SK-N-SH treated with all-trans-retinoic acid at 6 μM for 48 hours (cell line): Measurements from ENCODE around the gene TMEM39A.
A peak's percentile ranks its signal among the peaks of the same experiment; 100 is the strongest.

Experiments used
- ATAC-seq: fragments of 200-7000 bp; cut with Tn5 transposase; 3 replicates; pipeline ENCODE4 v1.9.1; 2020; ENCODE audit warnings: mild to moderate bottlenecking, moderate library complexity
- ARNTL ChIP-seq: fragments of 450-650 bp; formaldehyde crosslinking; IDR thresholded peaks from 2 replicates; pipeline ENCODE4 v1.5.0; 2020; ENCODE audit warnings: low read depth, mild to moderate bottlenecking, moderate library complexity, borderline replicate concordance
- BACH2 ChIP-seq: fragments of 250-450 bp; sonication (Bioruptor Pico); IDR thresholded peaks from 2 replicates; pipeline ENCODE4 v1.9.0; 2021; ENCODE audit warnings: mild to moderate bottlenecking, borderline replicate concordance
- CREB5 ChIP-seq: fragments of 250-450 bp; sonication (Bioruptor Pico); IDR thresholded peaks from 2 replicates; pipeline ENCODE4 v1.5.1; 2020; ENCODE audit warnings: low read depth, mild to moderate bottlenecking, moderate library complexity
- CSDC2 ChIP-seq: fragments of 250-450 bp; sonication (Bioruptor Pico); IDR thresholded peaks from 2 replicates; pipeline ENCODE4 v1.5.0; 2020; ENCODE audit warnings: mild to moderate bottlenecking, moderate library complexity
- ESRRG ChIP-seq: fragments of 250-450 bp; sonication (Bioruptor Pico); IDR thresholded peaks from 2 replicates; pipeline ENCODE4 v1.6.1; 2021; ENCODE audit warnings: mild to moderate bottlenecking
- GLIS3 ChIP-seq: fragments of 250-450 bp; sonication (Bioruptor Pico); IDR thresholded peaks from 2 replicates; pipeline ENCODE4 v1.5.0; 2020; ENCODE audit warnings: mild to moderate bottlenecking, moderate library complexity
- ISL1 ChIP-seq: fragments of 250-450 bp; sonication (Bioruptor Pico); IDR thresholded peaks from 2 replicates; pipeline ENCODE4 v2.1.2; 2022; ENCODE audit warnings: mild to moderate bottlenecking, moderate library complexity
- OSR1 ChIP-seq: fragments of 250-450 bp; sonication (Bioruptor Pico); IDR thresholded peaks from 2 replicates; pipeline ENCODE4 v1.8.0; 2022; ENCODE audit warnings: moderate library complexity, mild to moderate bottlenecking, inconsistent platforms
- PPARA ChIP-seq: fragments of 250-450 bp; sonication (Bioruptor Pico); IDR thresholded peaks from 2 replicates; pipeline ENCODE4 v1.5.0; 2020; ENCODE audit warnings: mild to moderate bottlenecking, borderline replicate concordance
- RARB ChIP-seq: fragments of 250-450 bp; sonication (Bioruptor Pico); IDR thresholded peaks from 2 replicates; pipeline ENCODE4 v1.8.0; 2021; ENCODE audit warnings: mild to moderate bottlenecking, moderate library complexity
- SNAI2 ChIP-seq: fragments of 250-450 bp; sonication (Bioruptor Pico); IDR thresholded peaks from 2 replicates; pipeline ENCODE4 v1.5.0; 2020; ENCODE audit warnings: mild to moderate bottlenecking, moderate library complexity
- TCF4 ChIP-seq: fragments of 250-450 bp; sonication (Bioruptor Pico); IDR thresholded peaks from 2 replicates; pipeline ENCODE4 v1.8.0; 2021; ENCODE audit warnings: mild to moderate bottlenecking, moderate library complexity, borderline replicate concordance
- TOX ChIP-seq: fragments of 250-450 bp; sonication (Bioruptor Pico); IDR thresholded peaks from 2 replicates; pipeline ENCODE4 v1.8.0; 2021; ENCODE audit warnings: mild to moderate bottlenecking, moderate library complexity, borderline replicate concordance
- ZC3H10 ChIP-seq: fragments of 250-450 bp; sonication (Bioruptor Pico); IDR thresholded peaks from 2 replicates; pipeline ENCODE4 v1.5.1; 2021; ENCODE audit warnings: mild to moderate bottlenecking, moderate library complexity
- ZFP3 ChIP-seq: fragments of 250-450 bp; sonication (Bioruptor Pico); IDR thresholded peaks from 2 replicates; pipeline ENCODE4 v1.5.0; 2020; ENCODE audit warnings: mild to moderate bottlenecking, moderate library complexity
- ZFP30 ChIP-seq: fragments of 450-650 bp; formaldehyde crosslinking; IDR thresholded peaks from 2 replicates; pipeline ENCODE4 v1.5.0; 2022; ENCODE audit warnings: mild to moderate bottlenecking, moderate library complexity
- ZNF565 ChIP-seq: fragments of 450-650 bp; formaldehyde crosslinking; conservative IDR thresholded peaks from 2 replicates; pipeline ENCODE4 v1.5.0; 2020; ENCODE audit warnings: low read depth, mild to moderate bottlenecking, moderate library complexity
- ZNF70 ChIP-seq: fragments of 450-650 bp; formaldehyde crosslinking; IDR thresholded peaks from 2 replicates; pipeline ENCODE4 v1.5.0; 2020; ENCODE audit warnings: mild to moderate bottlenecking, moderate library complexity
- ZNF8 ChIP-seq: fragments of 450-650 bp; formaldehyde crosslinking; IDR thresholded peaks from 2 replicates; pipeline ENCODE4 v1.5.0; 2020; ENCODE audit warnings: mild to moderate bottlenecking, moderate library complexity
- TF ChIP-seq, protein P1 (sequence below): fragments of 250-450 bp; sonication (Bioruptor Pico); IDR thresholded peaks from 2 replicates; pipeline ENCODE4 v1.8.0; 2021; ENCODE audit warnings: low read depth, mild to moderate bottlenecking, moderate library complexity, borderline replicate concordance
- TF ChIP-seq, protein P2 (sequence below): fragments of 250-450 bp; sonication (Bioruptor Pico); IDR thresholded peaks from 2 replicates; pipeline ENCODE4 v1.8.0; 2020; ENCODE audit warnings: mild to moderate bottlenecking, moderate library complexity, borderline replicate concordance
- TF ChIP-seq, protein P3 (sequence below): fragments of 250-450 bp; sonication (Bioruptor Pico); IDR thresholded peaks from 2 replicates; pipeline ENCODE4 v1.5.1; 2021; ENCODE audit warnings: mild to moderate bottlenecking, moderate library complexity

Gene TMEM39A

GRCh38 chr3:119396870-119397269 is 66.5 kb downstream of the TMEM39A start:
- no peak for ATAC-seq
- TF ChIP-seq ZNF8 (CRISPR knock-in tag) (no peak), GLIS3 (CRISPR knock-in tag) (no peak), TOX (CRISPR knock-in tag) (no peak), OSR1 (CRISPR knock-in tag) (no peak), ARNTL (CRISPR knock-in tag) (no peak)
- TF ChIP-seq, all 23 proteins: peak for 0

DNA sequence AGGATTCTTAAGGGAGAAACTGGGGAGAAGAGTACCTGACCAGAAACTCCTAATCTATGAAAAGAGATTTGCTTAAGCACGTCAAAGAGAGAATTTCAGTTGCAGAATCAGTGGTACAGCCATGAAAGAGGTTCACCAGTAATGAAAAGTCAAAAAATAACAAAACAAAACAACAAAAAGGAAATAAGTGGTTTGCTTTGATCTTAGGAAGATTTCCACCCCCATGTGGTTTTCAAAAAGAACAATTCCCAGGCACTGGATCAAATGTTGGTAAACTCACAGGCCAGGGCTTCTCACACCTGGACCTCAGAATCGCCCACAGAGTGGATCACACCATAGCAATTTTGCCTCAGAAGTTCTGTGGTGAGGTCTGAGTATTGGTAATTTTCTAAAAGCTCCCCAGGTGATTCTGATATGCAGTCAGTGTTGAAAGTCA is 67.5 kb downstream of the TMEM39A start:
- ATAC-seq = no peak
- TF ChIP-seq TCF4 (CRISPR knock-in tag) (no peak), RARB (CRISPR knock-in tag) (no peak), PPARA (CRISPR knock-in tag) (no peak), ISL1 (CRISPR knock-in tag) (no peak), ZNF565 (CRISPR knock-in tag) (no peak), ZNF8 (CRISPR knock-in tag) (no peak), ESRRG (CRISPR knock-in tag) (no peak), ZFP3 (CRISPR knock-in tag) (no peak), CREB5 (CRISPR knock-in tag) (no peak), ZFP30 (CRISPR knock-in tag) (no peak), OSR1 (CRISPR knock-in tag) (no peak), ZC3H10 (CRISPR knock-in tag) (no peak), CSDC2 (CRISPR knock-in tag) (no peak), SNAI2 (CRISPR knock-in tag) (no peak)

GRCh38 chr3:119388577-119388976 is 74.8 kb downstream of the TMEM39A start:
- TF ChIP-seq TOX (CRISPR knock-in tag) (no peak), OSR1 (CRISPR knock-in tag) (no peak), ZNF565 (CRISPR knock-in tag) (no peak), GLIS3 (CRISPR knock-in tag) (no peak)
- TF ChIP-seq, protein P1, sequence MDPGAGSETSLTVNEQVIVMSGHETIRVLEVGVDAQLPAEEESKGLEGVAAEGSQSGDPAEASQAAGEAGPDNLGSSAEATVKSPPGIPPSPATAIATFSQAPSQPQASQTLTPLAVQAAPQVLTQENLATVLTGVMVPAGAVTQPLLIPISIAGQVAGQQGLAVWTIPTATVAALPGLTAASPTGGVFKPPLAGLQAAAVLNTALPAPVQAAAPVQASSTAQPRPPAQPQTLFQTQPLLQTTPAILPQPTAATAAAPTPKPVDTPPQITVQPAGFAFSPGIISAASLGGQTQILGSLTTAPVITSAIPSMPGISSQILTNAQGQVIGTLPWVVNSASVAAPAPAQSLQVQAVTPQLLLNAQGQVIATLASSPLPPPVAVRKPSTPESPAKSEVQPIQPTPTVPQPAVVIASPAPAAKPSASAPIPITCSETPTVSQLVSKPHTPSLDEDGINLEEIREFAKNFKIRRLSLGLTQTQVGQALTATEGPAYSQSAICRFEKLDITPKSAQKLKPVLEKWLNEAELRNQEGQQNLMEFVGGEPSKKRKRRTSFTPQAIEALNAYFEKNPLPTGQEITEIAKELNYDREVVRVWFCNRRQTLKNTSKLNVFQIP (CRISPR knock-in tag) = no peak
- peak; percentile 46; the same call in 1 of the 3 replicates for ATAC-seq

DNA sequence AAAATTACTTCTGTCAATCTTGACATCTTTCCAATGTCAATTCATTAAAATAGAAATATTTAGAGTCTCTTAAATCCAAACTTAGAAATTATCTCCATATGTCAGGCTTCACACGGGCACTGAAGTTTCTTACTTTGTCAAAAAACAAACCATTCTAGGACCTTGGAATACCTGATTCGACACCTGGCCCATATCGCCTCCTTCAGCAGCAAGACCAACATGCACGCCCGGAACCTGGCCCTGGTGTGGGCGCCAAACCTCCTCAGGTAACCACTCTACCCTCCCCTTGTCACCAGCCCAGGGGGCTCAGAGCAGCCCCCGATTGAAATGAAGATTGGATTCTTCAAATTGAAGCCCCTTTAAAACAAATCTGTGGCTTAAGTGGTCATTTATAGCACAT is 81.3 kb downstream of the TMEM39A start:
- no peak for TF ChIP-seq ISL1 (CRISPR knock-in tag)
- TF ChIP-seq BACH2 (CRISPR knock-in tag) = no peak
- no peak for TF ChIP-seq ARNTL (CRISPR knock-in tag)
- no peak for ATAC-seq

GRCh38 chr3:119380697-119381096 is 82.7 kb downstream of the TMEM39A start:
- ATAC-seq = peak; percentile 40; the same call in 2 of the 3 replicates
- TF ChIP-seq ZNF8 (CRISPR knock-in tag) = no peak
- no peak for TF ChIP-seq TCF4 (CRISPR knock-in tag)
- TF ChIP-seq ISL1 (CRISPR knock-in tag) = no peak
- no peak for TF ChIP-seq TOX (CRISPR knock-in tag)
- TF ChIP-seq, protein P1 (CRISPR knock-in tag) = no peak
- no peak for TF ChIP-seq ZNF70
- TF ChIP-seq, protein P2, sequence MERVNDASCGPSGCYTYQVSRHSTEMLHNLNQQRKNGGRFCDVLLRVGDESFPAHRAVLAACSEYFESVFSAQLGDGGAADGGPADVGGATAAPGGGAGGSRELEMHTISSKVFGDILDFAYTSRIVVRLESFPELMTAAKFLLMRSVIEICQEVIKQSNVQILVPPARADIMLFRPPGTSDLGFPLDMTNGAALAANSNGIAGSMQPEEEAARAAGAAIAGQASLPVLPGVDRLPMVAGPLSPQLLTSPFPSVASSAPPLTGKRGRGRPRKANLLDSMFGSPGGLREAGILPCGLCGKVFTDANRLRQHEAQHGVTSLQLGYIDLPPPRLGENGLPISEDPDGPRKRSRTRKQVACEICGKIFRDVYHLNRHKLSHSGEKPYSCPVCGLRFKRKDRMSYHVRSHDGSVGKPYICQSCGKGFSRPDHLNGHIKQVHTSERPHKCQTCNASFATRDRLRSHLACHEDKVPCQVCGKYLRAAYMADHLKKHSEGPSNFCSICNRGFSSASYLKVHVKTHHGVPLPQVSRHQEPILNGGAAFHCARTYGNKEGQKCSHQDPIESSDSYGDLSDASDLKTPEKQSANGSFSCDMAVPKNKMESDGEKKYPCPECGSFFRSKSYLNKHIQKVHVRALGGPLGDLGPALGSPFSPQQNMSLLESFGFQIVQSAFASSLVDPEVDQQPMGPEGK (CRISPR knock-in tag) = no peak
- no peak for TF ChIP-seq ZNF565 (CRISPR knock-in tag)
- TF ChIP-seq ZC3H10 (CRISPR knock-in tag) = no peak
- no peak for TF ChIP-seq BACH2 (CRISPR knock-in tag)
- TF ChIP-seq, protein P3, sequence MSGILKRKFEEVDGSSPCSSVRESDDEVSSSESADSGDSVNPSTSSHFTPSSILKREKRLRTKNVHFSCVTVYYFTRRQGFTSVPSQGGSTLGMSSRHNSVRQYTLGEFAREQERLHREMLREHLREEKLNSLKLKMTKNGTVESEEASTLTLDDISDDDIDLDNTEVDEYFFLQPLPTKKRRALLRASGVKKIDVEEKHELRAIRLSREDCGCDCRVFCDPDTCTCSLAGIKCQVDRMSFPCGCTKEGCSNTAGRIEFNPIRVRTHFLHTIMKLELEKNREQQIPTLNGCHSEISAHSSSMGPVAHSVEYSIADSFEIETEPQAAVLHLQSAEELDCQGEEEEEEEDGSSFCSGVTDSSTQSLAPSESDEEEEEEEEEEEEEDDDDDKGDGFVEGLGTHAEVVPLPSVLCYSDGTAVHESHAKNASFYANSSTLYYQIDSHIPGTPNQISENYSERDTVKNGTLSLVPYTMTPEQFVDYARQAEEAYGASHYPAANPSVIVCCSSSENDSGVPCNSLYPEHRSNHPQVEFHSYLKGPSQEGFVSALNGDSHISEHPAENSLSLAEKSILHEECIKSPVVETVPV (CRISPR knock-in tag) = no peak
- no peak for TF ChIP-seq ESRRG (CRISPR knock-in tag)
- TF ChIP-seq CSDC2 (CRISPR knock-in tag) = no peak
- TF ChIP-seq PPARA (CRISPR knock-in tag) = no peak
- no peak for TF ChIP-seq CREB5 (CRISPR knock-in tag)
